ENCODE results near the gene FZR1. TPM values are rescaled to one million over a fixed set of nuclear protein-coding genes. Genes with fewer than 3 reads are reported as not detected.

FZR1 gene
- total RNA-seq, 1 experiment from 2014 or later: 51.4 TPM

DNA sequence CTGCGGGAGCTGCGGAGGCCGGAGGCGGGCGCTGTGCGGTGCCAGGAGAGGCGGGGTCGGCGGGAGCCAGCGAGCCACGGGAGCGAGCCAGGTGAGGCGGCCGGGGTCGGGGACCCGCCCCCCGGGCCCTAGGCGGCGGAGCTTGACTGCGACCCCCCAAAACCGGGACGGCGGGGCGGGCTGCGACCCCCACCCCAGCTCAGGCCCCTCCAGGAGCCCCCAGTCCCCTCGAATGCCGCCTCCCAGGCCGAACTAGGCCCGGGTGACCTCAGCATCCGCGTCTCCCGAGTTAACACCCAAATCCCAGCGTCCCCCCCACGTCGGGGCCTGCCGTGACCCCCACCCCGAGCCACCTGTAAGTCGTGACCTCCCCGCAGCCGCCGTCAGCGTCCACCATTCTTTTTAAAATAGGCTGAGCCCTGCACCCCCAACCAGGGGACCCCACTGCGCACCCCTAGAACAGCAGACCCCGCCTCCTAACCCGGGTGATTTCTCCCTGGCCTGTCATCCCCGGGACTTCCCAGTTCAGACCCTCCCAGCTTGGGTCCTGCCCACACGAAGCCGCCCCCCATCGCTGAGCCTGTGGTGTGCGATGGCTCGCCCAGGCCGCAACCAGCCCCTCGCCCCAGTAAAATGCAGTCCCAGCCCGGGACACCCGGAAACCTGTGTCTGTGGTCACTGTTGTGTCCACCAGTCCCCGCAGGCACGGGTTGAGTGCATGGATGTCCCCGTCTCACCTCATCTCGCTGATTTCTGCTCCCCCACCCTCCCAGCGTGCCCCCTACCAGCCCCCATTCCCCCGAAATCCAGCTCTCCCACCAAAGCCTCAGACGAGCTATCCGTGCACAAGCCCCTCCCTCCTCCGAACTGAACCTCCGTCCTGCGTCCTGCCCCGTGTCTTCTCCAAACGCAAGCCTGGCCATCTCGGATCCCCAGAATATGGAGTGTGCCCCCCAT lies 551 bp downstream of the FZR1 start:
- Histone ChIP-seq H3K79me1 (ENCODE audit: insufficient read depth, low read depth, low read length, poor library complexity, severe bottlenecking) (no peaks in the 10 kb centered on the region), H2AK5ac (ENCODE audit: insufficient read length, low read length) (no peak overlapping the region), H3K9me3 (ENCODE audit: control insufficient read depth, low read depth, low read length) (no peaks in the 10 kb centered on the region), H3K4me1 (ENCODE audit: insufficient read depth, low read length) (no peaks in the 10 kb centered on the region), H3K27me3 (ENCODE audit: insufficient read depth, low read length) (no peaks in the 10 kb centered on the region), H2BK120ac (ENCODE audit: low read depth, low read length, poor library complexity, severe bottlenecking) (no peak overlapping the region), H3K23me2 (ENCODE audit: insufficient read length, low read depth, low read length, poor library complexity, severe bottlenecking) (peaks cover 15% of the 10 kb centered on the region), H3K9ac (ENCODE audit: extremely low read depth, insufficient read length, low read length) (peak overlapping the region; percentile 41), H3K56ac (ENCODE audit: insufficient read length, low read depth, low read length) (no peak overlapping the region), H3K79me2 (ENCODE audit: insufficient read depth, low read length) (peaks cover 1% of the 10 kb centered on the region; the same call in 1 of the 2 replicates), H3K14ac (ENCODE audit: insufficient read depth, low read length) (no peak overlapping the region; the same call in 1 of the 2 replicates), H4K20me1 (ENCODE audit: control insufficient read depth, insufficient read depth, insufficient read length) (no peaks in the 10 kb centered on the region), H3T11ph (ENCODE audit: low read length) (no peak overlapping the region), H3K27ac (ENCODE audit: insufficient read length, low read depth, low read length) (no peak overlapping the region), H2BK5ac (ENCODE audit: insufficient read length, low read length) (no peak overlapping the region), H2BK20ac (ENCODE audit: low read depth, low read length, poor library complexity, severe bottlenecking) (no peak overlapping the region), H2BK15ac (ENCODE audit: low read depth, low read length) (no peak overlapping the region), H4K91ac (ENCODE audit: insufficient read length, low read depth, low read length) (no peak overlapping the region), H3K18ac (ENCODE audit: insufficient read length, low read depth, low read length) (peak overlapping the region; percentile 43), H4K5ac (ENCODE audit: insufficient read length, low read depth, low read length) (no peak overlapping the region), H2AFZ (ENCODE audit: low read length) (no peak overlapping the region), H4K8ac (replicated peaks; ENCODE audit: insufficient read length, low read depth, low read length) (no peak overlapping the region), H3K4me2 (ENCODE audit: insufficient read depth, insufficient read length, low read length) (peak overlapping the region; percentile 86), H3K4ac (ENCODE audit: low read depth, low read length) (no peak overlapping the region), H2BK12ac (ENCODE audit: insufficient read length, low read depth, low read length) (no peak overlapping the region), H3K23ac (ENCODE audit: insufficient read length, low read depth, low read length) (no peak overlapping the region)
- H3K27ac Mint-ChIP-seq: peak overlapping the region in 1 of 3 experiments; percentile 87; a peak in 2 of 7 replicates
- H3K27me3 Mint-ChIP-seq (ENCODE audit: low read depth): no peaks in the 10 kb centered on the region
- TF ChIP-seq, protein P1, sequence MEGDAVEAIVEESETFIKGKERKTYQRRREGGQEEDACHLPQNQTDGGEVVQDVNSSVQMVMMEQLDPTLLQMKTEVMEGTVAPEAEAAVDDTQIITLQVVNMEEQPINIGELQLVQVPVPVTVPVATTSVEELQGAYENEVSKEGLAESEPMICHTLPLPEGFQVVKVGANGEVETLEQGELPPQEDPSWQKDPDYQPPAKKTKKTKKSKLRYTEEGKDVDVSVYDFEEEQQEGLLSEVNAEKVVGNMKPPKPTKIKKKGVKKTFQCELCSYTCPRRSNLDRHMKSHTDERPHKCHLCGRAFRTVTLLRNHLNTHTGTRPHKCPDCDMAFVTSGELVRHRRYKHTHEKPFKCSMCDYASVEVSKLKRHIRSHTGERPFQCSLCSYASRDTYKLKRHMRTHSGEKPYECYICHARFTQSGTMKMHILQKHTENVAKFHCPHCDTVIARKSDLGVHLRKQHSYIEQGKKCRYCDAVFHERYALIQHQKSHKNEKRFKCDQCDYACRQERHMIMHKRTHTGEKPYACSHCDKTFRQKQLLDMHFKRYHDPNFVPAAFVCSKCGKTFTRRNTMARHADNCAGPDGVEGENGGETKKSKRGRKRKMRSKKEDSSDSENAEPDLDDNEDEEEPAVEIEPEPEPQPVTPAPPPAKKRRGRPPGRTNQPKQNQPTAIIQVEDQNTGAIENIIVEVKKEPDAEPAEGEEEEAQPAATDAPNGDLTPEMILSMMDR (conservative IDR thresholded peaks at IDR 0.05): no peak
- H3K36me3 Mint-ChIP-seq (ENCODE audit: insufficient read depth in 1 of 3, low read depth in 3 of 3): peaks cover 10 to 30% (median 19%) of the 10 kb centered on the region in 3 experiments; a peak in 6 of 7 replicates
- peaks cover 16 to 40% of the 10 kb centered on the region in 2 experiments for H3K4me1 Mint-ChIP-seq
- H3K9me3 Mint-ChIP-seq: no peaks in the 10 kb centered on the region; a peak in 1 of 5 replicates
- no CpG with 5 or more reads among the region's 69 CpGs for WGBS (ENCODE audit: extremely low coverage, insufficient read length, low lambda C conversion rate)
- peak overlapping the region; percentile 79 to 93 for H3K4me3 Mint-ChIP-seq
- DNase-seq: no peak

All from H9 (cell line).